Activated CD4-positive, CD25-positive, alpha-beta regulatory T cell treated with anti-CD3 and anti-CD28 coated beads, Interleukin-2, amount 50 U/mL, for 16 hours (primary cell): Measurements from ENCODE around the gene VASH2.

Source experiments
- DNase-seq: peaks from one replicate; pipeline ENCODE4 v3.0.0-alpha.2; 2020; ENCODE audit warnings: low read depth, low spot score

Gene VASH2

GRCh38 chr1:213035573-213035972 lies 85.2 kb downstream of the VASH2 start:
- DNase-seq, result no peak
